ENCODE results near the gene SMAD5. TPM values are rescaled to one million over a fixed set of nuclear protein-coding genes. Genes with fewer than 3 reads are reported as not detected.
A peak's percentile ranks its signal among the peaks of the same experiment; 100 is the strongest.

SMAD5 gene
- total RNA-seq, 6 experiments from 2014 or later = 19.2 to 49.2 (median 30.6) TPM

- intact Hi-C loops (cut with DNase I) = no loop called here
- peaks cover 0 to 12% (median 3%) of the 10 kb centered on the region in 4 donors for H3K4me1 ChIP-seq
- no peak overlapping the region for H3K4me3 ChIP-seq
- DNase-seq (no peak), ATAC-seq (peak in 1 of 4 donors; percentile 12)
- no peak overlapping the region for H3K27ac ChIP-seq
- no peaks in the 10 kb centered on the region for H3K36me3 ChIP-seq
- no peaks in the 10 kb centered on the region for H3K27me3 ChIP-seq
- H3K9me3 ChIP-seq = no peaks in the 10 kb centered on the region
- TF ChIP-seq CTCF (IDR thresholded peaks at IDR 0.05) (no peak), POLR2A (IDR thresholded peaks at IDR 0.05) (no peak)
- WGBS (ENCODE audit: insufficient coverage, low coverage, low lambda C conversion rate, missing lambda C conversion rate) = 68% methylated on average over 6 of the region's 6 CpGs
Observed at GRCh38 chr5:136143312-136143711, 10.7 kb downstream of the SMAD5 start.

- ATAC-seq = no peak
- H3K36me3 ChIP-seq = no peaks in the 10 kb centered on the region
- H3K27ac ChIP-seq = no peak overlapping the region
- 69% methylated on average over 3 of the region's 3 CpGs for WGBS (ENCODE audit: insufficient coverage, low coverage, low lambda C conversion rate, missing lambda C conversion rate)
- H3K4me1 ChIP-seq = peaks cover 0 to 12% (median 4%) of the 10 kb centered on the region in 4 donors
- no peaks in the 10 kb centered on the region for H3K27me3 ChIP-seq
- H3K4me3 ChIP-seq = no peak overlapping the region
- no peaks in the 10 kb centered on the region for H3K9me3 ChIP-seq
- DNase-seq = no peak
- TF ChIP-seq POLR2A (IDR thresholded peaks at IDR 0.05) (no peak), CTCF (IDR thresholded peaks at IDR 0.05) (no peak)
- intact Hi-C loops (cut with DNase I) = no loop called here
Observed at GRCh38 chr5:136143763-136144162, 11.1 kb downstream of the SMAD5 start.

DNA sequence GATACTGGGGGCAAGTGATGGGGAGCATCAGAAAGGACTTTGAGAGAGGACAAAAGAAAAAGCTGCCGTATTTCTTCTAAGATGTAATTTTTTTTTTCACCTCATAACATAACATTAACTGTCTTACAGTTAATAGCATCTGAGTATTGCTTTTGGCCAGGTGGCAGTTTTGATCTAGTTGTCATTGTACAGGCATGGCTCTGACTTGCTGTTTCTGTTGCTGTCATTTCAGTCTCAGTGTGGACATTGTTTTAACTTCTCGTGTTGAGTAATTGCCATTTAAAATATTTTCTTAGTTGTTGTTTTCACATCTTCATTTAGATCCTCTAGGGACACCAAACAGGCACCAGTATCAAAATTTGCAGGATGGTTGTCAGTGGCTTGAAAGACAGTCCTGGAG lies 12.4 kb downstream of the SMAD5 start:
- Histone ChIP-seq H3K27me3 (no peaks in the 10 kb centered on the region), H3K36me3 (no peaks in the 10 kb centered on the region), H3K27ac (no peak overlapping the region), H3K4me1 (peaks cover 0 to 20% (median 6%) of the 10 kb centered on the region in 4 donors), H3K4me3 (no peak overlapping the region), H3K9me3 (no peaks in the 10 kb centered on the region)
- no peak for TF ChIP-seq POLR2A (IDR thresholded peaks at IDR 0.05)
- TF ChIP-seq CTCF (IDR thresholded peaks at IDR 0.05) = no peak
- WGBS (ENCODE audit: insufficient coverage, low coverage, low lambda C conversion rate, missing lambda C conversion rate) = 57% methylated on average over 2 of the region's 2 CpGs
- DNase-seq (no peak), ATAC-seq (no peak)
- intact Hi-C loops (cut with DNase I) = no loop called here

DNA sequence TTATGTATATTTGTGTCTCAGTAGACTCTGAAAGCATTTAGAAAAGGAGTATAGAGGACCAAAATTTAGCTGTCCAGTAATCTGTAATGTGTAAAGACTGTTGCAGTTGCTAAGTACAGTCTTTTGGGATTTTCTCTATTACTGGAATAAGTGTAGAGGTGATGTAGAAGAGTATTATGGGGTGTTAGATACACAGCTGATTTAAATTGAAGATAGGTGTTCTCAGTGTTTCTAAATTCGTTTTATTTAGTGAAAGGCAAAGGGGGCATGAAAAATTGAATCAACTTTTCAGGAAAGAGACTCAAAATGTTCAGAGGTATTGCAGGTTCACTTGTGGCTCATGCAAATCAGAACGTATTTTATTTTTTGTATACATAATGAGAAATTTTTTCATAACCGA lies 13.6 kb downstream of the SMAD5 start:
- H3K27me3 ChIP-seq = no peaks in the 10 kb centered on the region
- WGBS (ENCODE audit: insufficient coverage, low coverage, low lambda C conversion rate, missing lambda C conversion rate) = 56% methylated on average over 3 of the region's 3 CpGs
- H3K4me1 ChIP-seq = peaks cover 0 to 32% (median 12%) of the 10 kb centered on the region in 4 donors
- no peak overlapping the region for H3K27ac ChIP-seq
- H3K9me3 ChIP-seq = no peaks in the 10 kb centered on the region
- TF ChIP-seq CTCF (IDR thresholded peaks at IDR 0.05) = no peak
- TF ChIP-seq POLR2A (IDR thresholded peaks at IDR 0.05) = no peak
- H3K4me3 ChIP-seq = no peak overlapping the region
- H3K36me3 ChIP-seq = no peaks in the 10 kb centered on the region
- DNase-seq (no peak), ATAC-seq (no peak)
- intact Hi-C loops (cut with DNase I) = no loop called here

- Histone ChIP-seq H3K27me3 (no peaks in the 10 kb centered on the region), H3K27ac (no peak overlapping the region), H3K9me3 (no peaks in the 10 kb centered on the region), H3K4me1 (peaks cover 0 to 42% (median 12%) of the 10 kb centered on the region in 4 donors), H3K36me3 (no peaks in the 10 kb centered on the region), H3K4me3 (no peak overlapping the region)
- TF ChIP-seq CTCF (IDR thresholded peaks at IDR 0.05) (no peak), POLR2A (IDR thresholded peaks at IDR 0.05) (no peak)
- intact Hi-C loops (cut with DNase I) = no loop called here
- ATAC-seq (no peak), DNase-seq (no peak)
Observed at GRCh38 chr5:136147632-136148031, 15.0 kb downstream of the SMAD5 start.
